Measurements from ENCODE around the gene NDUFB10. TPM values are rescaled to one million over a fixed set of nuclear protein-coding genes. Genes with fewer than 3 reads are reported as not detected.

NDUFB10 gene
- total and polyA plus RNA-seq, 2 donors (not counting 1 experiment from before 2014, with no cell fraction given), result 123 to 149 TPM

DNA sequence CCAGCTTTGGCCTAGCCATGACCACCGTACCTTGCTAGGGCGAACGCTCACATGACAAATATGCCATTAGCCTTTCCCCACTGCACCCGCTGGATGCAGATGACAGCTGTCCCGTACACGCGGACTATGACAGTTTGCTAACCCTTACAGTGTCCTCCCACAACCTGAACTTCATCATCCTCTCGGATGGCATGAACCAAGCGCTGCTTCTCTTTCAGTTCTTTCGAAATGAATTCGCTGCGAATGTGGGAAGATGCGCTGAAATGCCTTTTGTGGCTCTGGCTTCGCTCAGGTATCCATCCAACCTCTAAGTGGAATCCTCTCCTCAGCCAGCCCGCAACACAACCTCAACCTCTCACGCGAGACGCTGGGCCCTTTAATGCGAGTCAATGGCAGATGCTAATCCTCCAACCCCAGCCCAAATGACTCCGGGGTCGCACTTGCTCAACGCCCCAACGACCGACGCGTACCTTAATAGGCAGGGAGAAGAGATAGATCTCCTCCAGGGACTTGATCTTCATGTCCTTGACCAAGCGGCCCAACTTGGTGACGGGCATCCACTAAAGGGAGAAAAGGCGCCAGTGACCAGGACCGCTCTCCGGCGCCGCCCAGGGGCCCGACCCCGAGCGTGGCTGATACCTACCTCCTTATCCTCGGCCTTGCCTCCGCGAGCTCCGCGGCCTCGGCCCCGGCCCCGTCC lies 4.6 kb downstream of the NDUFB10 start:
- peak in 1 of 2 donors; percentile 34 for DNase-seq (ENCODE audit: low read depth in 2 of 2)
- Histone ChIP-seq H3K79me2 (ENCODE audit: control insufficient read depth, insufficient read depth, low read length) (peaks cover 52% of the 10 kb centered on the region), H3K4me1 (ENCODE audit: control insufficient read depth, extremely low read depth, insufficient read depth, low read length) (peaks cover 9% of the 10 kb centered on the region), H3K4me2 (ENCODE audit: extremely low read depth, insufficient read depth, low read length) (peak overlapping the region; percentile 90), H3K27me3 (ENCODE audit: control insufficient read depth, insufficient read depth, low read length) (no peaks in the 10 kb centered on the region), H3K9me3 (ENCODE audit: control insufficient read depth, insufficient read depth, low read depth, low read length) (no peaks in the 10 kb centered on the region), H3K4me3 (replicated peaks in 1 of 4; ENCODE audit: control extremely low read depth in 1 of 4, insufficient read depth in 1 of 4, low read depth in 3 of 4, low read length in 4 of 4) (peak overlapping the region; percentile 79 to 99 (median 86)), H3K36me3 (ENCODE audit: control insufficient read depth, insufficient read depth, low read length) (peaks cover 26% of the 10 kb centered on the region), H4K20me1 (ENCODE audit: control insufficient read depth, extremely low read depth, insufficient read depth, low read length) (no peaks in the 10 kb centered on the region), H3K9ac (ENCODE audit: insufficient read depth, low read length) (peak overlapping the region; percentile 98), H2AFZ (ENCODE audit: low read length) (no peak overlapping the region), H3K27ac (ENCODE audit: insufficient read depth, low read length) (peak overlapping the region; percentile 96)
- TF ChIP-seq EZH2 (IDR thresholded peaks at IDR 0.05; ENCODE audit: low read length, missing control alignments), result no peak
- TF ChIP-seq, protein P1, sequence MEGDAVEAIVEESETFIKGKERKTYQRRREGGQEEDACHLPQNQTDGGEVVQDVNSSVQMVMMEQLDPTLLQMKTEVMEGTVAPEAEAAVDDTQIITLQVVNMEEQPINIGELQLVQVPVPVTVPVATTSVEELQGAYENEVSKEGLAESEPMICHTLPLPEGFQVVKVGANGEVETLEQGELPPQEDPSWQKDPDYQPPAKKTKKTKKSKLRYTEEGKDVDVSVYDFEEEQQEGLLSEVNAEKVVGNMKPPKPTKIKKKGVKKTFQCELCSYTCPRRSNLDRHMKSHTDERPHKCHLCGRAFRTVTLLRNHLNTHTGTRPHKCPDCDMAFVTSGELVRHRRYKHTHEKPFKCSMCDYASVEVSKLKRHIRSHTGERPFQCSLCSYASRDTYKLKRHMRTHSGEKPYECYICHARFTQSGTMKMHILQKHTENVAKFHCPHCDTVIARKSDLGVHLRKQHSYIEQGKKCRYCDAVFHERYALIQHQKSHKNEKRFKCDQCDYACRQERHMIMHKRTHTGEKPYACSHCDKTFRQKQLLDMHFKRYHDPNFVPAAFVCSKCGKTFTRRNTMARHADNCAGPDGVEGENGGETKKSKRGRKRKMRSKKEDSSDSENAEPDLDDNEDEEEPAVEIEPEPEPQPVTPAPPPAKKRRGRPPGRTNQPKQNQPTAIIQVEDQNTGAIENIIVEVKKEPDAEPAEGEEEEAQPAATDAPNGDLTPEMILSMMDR (conservative IDR thresholded peaks at IDR 0.05 in 1 of 2, IDR thresholded peaks at IDR 0.05 in 1 of 2; ENCODE audit: low read depth in 1 of 2, low read length in 2 of 2), result no peak

DNA sequence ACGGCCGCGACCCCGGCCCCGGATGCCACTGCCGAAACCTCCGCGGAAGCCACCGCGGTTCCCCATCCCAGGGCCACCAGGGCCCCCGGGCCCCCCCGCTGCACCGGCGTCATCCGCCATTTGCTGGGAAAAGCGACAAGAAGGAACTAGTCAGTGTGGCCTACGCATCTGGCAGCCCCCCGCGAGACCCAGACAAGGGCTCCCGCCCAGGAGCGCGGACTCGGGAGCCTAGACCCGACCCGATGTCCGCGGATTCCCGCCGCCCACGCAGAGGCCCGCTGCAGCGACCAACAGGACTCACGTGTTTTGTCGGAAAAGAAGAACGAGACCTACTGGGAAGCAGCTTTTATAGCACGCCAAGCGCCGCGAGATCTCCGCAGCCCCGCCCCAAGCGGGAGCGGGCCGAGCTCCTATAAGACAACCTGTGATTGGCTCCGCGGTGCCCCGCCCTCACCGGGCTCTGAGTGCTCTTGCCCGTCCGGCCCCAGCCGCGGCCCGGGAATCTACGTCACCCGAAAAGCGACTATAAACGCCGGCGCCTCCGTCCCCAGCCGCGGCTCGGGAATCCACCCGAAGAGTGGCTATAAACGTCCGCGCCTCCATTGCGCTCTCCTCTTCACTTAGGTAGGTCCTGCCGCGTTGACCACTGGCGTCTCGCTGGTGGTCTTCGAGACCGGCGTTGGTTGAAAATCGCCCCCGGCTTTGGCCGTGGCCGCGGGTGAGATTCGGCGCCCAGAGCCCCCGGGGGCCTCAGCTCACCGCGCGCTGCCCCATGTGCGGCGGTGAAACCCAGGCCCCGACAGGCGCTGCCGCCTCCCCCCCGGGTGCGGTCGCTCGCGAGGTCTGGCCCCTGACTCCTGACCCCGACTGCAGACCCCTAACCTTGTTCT lies 5.4 kb downstream of the NDUFB10 start, which contains the start of gene RPS2:
RPS2 (minus strand) TSS at position 321 of the 890 bp plus-strand sequence; CDS start at position 120, 201 bp downstream.
- Histone ChIP-seq H3K4me1 (ENCODE audit: control insufficient read depth, extremely low read depth, insufficient read depth, low read length) (peaks cover 9% of the 10 kb centered on the region), H3K27ac (ENCODE audit: insufficient read depth, low read length) (peak within 1 kb of the TSS; percentile 96), H3K79me2 (ENCODE audit: control insufficient read depth, insufficient read depth, low read length) (peaks cover 49% of the 10 kb centered on the region), H2AFZ (ENCODE audit: low read length) (peak within 1 kb of the TSS; percentile 86), H3K4me2 (ENCODE audit: extremely low read depth, insufficient read depth, low read length) (peak within 1 kb of the TSS; percentile 100), H3K4me3 (replicated peaks in 1 of 4; ENCODE audit: control extremely low read depth in 1 of 4, insufficient read depth in 1 of 4, low read depth in 3 of 4, low read length in 4 of 4) (peak within 1 kb of the TSS; percentile 79 to 99 (median 88)), H3K36me3 (ENCODE audit: control insufficient read depth, insufficient read depth, low read length) (peaks cover 26% of the 10 kb centered on the region), H3K9ac (ENCODE audit: insufficient read depth, low read length) (peak within 1 kb of the TSS; percentile 98), H3K9me3 (ENCODE audit: control insufficient read depth, insufficient read depth, low read depth, low read length) (no peaks in the 10 kb centered on the region), H3K27me3 (ENCODE audit: control insufficient read depth, insufficient read depth, low read length) (no peaks in the 10 kb centered on the region), H4K20me1 (ENCODE audit: control insufficient read depth, extremely low read depth, insufficient read depth, low read length) (no peaks in the 10 kb centered on the region)
- TF ChIP-seq, protein P1 (conservative IDR thresholded peaks at IDR 0.05 in 1 of 2, IDR thresholded peaks at IDR 0.05 in 1 of 2; ENCODE audit: low read depth in 1 of 2, low read length in 2 of 2), result no peak
- TF ChIP-seq EZH2 (IDR thresholded peaks at IDR 0.05; ENCODE audit: low read length, missing control alignments), result no peak
- DNase-seq (ENCODE audit: low read depth in 2 of 2), result peak; percentile 97 to 99
